ENCODE results near the gene CC2D1B. TPM values are rescaled to one million over a fixed set of nuclear protein-coding genes. Genes with fewer than 3 reads are reported as not detected.

Gene CC2D1B
- total and polyA plus RNA-seq, 12 donors: 23.8 to 43.0 (median 30.5) TPM

GRCh38 chr1:52345252-52345651, 20.8 kb downstream of the CC2D1B start:
- no peak for TF ChIP-seq POLR2A (IDR thresholded peaks at IDR 0.05)
- TF ChIP-seq, protein P1, sequence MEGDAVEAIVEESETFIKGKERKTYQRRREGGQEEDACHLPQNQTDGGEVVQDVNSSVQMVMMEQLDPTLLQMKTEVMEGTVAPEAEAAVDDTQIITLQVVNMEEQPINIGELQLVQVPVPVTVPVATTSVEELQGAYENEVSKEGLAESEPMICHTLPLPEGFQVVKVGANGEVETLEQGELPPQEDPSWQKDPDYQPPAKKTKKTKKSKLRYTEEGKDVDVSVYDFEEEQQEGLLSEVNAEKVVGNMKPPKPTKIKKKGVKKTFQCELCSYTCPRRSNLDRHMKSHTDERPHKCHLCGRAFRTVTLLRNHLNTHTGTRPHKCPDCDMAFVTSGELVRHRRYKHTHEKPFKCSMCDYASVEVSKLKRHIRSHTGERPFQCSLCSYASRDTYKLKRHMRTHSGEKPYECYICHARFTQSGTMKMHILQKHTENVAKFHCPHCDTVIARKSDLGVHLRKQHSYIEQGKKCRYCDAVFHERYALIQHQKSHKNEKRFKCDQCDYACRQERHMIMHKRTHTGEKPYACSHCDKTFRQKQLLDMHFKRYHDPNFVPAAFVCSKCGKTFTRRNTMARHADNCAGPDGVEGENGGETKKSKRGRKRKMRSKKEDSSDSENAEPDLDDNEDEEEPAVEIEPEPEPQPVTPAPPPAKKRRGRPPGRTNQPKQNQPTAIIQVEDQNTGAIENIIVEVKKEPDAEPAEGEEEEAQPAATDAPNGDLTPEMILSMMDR (IDR thresholded peaks at IDR 0.05): no peak
- WGBS, 4 donors: 60 to 90% (median 83%) methylated on average over 2 of the region's 2 CpGs
- Histone ChIP-seq H3K4me1 (replicated peaks in 1 of 2) (no peaks in the 10 kb centered on the region), H3K27ac (no peak overlapping the region), H3K27me3 (no peaks in the 10 kb centered on the region), H3K4me3 (no peak overlapping the region), H3K36me3 (replicated peaks in 1 of 2) (no peaks in the 10 kb centered on the region), H3K9me3 (replicated peaks in 1 of 3) (no peaks in the 10 kb centered on the region)
- no peak for DNase-seq
- intact Hi-C loops (cut with DNase I): no loop called here

DNA sequence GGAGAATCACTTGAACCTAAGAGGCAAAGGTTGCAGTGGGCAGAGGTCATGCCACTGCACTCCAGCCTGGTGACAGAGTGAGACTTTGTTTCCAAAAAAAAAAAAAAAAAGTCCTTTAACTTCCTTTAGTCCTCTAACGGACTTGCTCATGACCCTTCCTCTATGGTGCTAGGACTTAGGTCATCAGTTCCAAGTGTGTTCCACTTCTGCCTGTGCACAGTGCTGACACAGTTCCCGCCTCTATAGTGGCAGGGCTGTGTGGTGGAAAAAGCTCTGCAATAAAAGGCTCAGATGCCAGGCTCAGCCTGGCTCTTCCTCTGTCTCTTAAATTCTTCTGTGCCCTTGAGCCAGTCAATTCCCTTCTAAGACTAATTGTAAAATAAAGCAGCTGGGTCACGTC, 22.0 kb downstream of the CC2D1B start:
- Histone ChIP-seq H3K9me3 (replicated peaks in 1 of 3) (no peaks in the 10 kb centered on the region), H3K36me3 (replicated peaks in 1 of 2) (no peaks in the 10 kb centered on the region), H3K4me1 (replicated peaks in 1 of 2) (no peaks in the 10 kb centered on the region), H3K27ac (no peak overlapping the region), H3K27me3 (no peaks in the 10 kb centered on the region), H3K4me3 (no peak overlapping the region)
- 75 to 80% (median 77%) methylated on average over 3 of the region's 3 CpGs for WGBS, 4 donors
- TF ChIP-seq, protein P1 (IDR thresholded peaks at IDR 0.05): no peak
- TF ChIP-seq POLR2A (IDR thresholded peaks at IDR 0.05): no peak
- intact Hi-C loops (cut with DNase I): no loop called here
- no peak for DNase-seq

GRCh38 chr1:52341655-52342260, 24.2 kb downstream of the CC2D1B start:
- H3K27ac ChIP-seq: no peak overlapping the region
- H3K9me3 ChIP-seq (replicated peaks in 1 of 3): no peaks in the 10 kb centered on the region
- no peaks in the 10 kb centered on the region for H3K27me3 ChIP-seq
- no peak for DNase-seq
- no peak overlapping the region for H3K4me3 ChIP-seq
- intact Hi-C loops (cut with DNase I): no loop called here
- TF ChIP-seq POLR2A (IDR thresholded peaks at IDR 0.05): no peak
- TF ChIP-seq, protein P1 (IDR thresholded peaks at IDR 0.05): no peak
- H3K36me3 ChIP-seq (replicated peaks in 1 of 2): no peaks in the 10 kb centered on the region
- no peaks in the 10 kb centered on the region for H3K4me1 ChIP-seq (replicated peaks in 1 of 2)
- 78 to 91% (median 85%) methylated on average over 6 to 7 of the region's 7 CpGs for WGBS, 4 donors

DNA sequence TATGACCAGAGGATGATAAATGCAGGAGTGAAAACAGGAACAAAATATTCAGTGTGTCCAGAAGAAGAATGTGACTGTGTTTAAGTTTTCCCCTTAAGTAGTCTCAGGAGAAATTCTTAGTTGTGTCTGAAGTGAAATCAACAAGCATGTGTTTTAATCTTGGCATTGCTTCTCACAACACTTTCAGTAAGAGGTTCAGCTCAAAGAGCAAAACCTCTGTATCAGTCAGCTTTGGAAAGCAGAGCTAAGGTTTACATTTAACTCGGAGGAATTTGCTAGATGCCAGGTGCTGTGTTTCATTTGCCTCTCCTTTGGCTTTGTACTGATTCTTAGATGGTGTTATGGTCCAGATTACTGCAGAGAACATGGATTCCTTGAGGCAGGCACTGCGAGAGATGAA, 28.6 kb downstream of the CC2D1B start:
- H3K4me1 ChIP-seq (replicated peaks in 1 of 2): no peaks in the 10 kb centered on the region
- no peak overlapping the region for H3K4me3 ChIP-seq
- DNase-seq: no peak
- no peaks in the 10 kb centered on the region for H3K27me3 ChIP-seq
- H3K27ac ChIP-seq: no peak overlapping the region
- no peak for TF ChIP-seq POLR2A (IDR thresholded peaks at IDR 0.05)
- TF ChIP-seq, protein P1 (IDR thresholded peaks at IDR 0.05): no peak
- intact Hi-C loops (cut with DNase I): no loop called here
- 83 to 100% (median 91%) methylated on average over 2 of the region's 2 CpGs for WGBS, 4 donors
- H3K36me3 ChIP-seq (replicated peaks in 1 of 2): peaks cover 0 to 4% of the 10 kb centered on the region in 2 donors
- no peaks in the 10 kb centered on the region for H3K9me3 ChIP-seq (replicated peaks in 1 of 3)
